ENCODE measurements around the gene ZNF692.
"Not testable (repeated sequence)": the region's sequence is repeated elsewhere in the genome, so short reads cannot be mapped to it uniquely, and the experiment has no call there.

Gene ZNF692

GRCh38 chr1:248810000-248810726 is 48.7 kb downstream of the ZNF692 start:
- in situ Hi-C loops (cut with HindIII; ENCODE audit: low sequenced_read_pairs), result no loop called here

GRCh38 chr1:248808876-248809275 is 50.0 kb downstream of the ZNF692 start:
- in situ Hi-C loops (cut with HindIII; ENCODE audit: low sequenced_read_pairs), result no loop called here

GRCh38 chr1:248807067-248807737 is 51.7 kb downstream of the ZNF692 start:
- in situ Hi-C loops (cut with HindIII; ENCODE audit: low sequenced_read_pairs), result no loop called here

GRCh38 chr1:248805876-248806275 is 53.0 kb downstream of the ZNF692 start:
- in situ Hi-C loops (cut with HindIII; ENCODE audit: low sequenced_read_pairs), result no loop called here

GRCh38 chr1:248804771-248805681 is 53.9 kb downstream of the ZNF692 start:
- in situ Hi-C loops (cut with HindIII; ENCODE audit: low sequenced_read_pairs), result no loop called here

GRCh38 chr1:248803501-248803900 is 55.4 kb downstream of the ZNF692 start:
- in situ Hi-C loops (cut with HindIII; ENCODE audit: low sequenced_read_pairs), result not testable (repeated sequence)

DNA sequence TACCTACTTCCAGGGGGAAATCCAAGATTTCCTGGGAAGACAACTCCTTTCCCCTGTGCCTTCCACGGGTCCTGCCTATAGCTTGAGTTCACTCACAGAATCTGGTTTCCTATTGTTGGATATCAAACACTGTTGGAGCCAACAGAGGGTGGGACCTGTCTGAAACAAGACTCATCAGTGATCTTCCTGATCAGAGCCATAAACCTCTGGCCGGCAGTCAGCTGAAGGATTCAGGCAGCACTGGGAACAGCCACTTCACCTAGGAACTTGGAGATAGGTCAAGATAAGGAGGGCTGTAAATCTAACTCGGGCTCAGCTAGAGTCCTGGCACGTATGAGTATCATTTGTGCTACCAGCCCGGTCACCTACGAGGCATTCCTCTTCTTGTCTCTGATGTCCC is 56.4 kb downstream of the ZNF692 start:
- in situ Hi-C loops (cut with HindIII; ENCODE audit: low sequenced_read_pairs), result no loop called here

DNA sequence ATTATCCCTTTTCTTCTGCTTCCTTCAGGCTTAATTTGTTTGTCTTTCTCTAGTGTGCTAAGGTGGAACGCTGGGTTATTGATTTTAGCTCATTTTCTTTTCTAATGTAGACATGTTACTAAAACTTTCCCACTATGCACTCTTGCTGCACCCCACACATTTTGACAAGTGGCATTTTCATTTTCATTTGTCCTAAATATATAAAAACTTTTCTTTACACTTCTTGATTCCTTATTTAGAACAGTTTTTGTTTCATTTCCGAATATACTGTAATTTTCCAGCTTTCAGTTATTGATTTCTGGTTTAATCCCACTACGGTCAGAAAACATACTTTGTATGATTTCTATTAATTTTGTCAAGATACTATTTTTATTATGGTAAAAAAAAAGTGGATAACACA is 58.4 kb downstream of the ZNF692 start:
- in situ Hi-C loops (cut with HindIII; ENCODE audit: low sequenced_read_pairs), result no loop called here

Measured in endothelial cell of hepatic sinusoid (primary cell).